Esophagus muscularis mucosa (tissue), 3 donors: ENCODE measurements around the gene ACSL6.

Source experiments
- POLR2A ChIP-seq: fragments of 450-650 bp; IDR thresholded peaks from one replicate; pipeline ENCODE4 v1.6.1; 2017; ENCODE audit warnings: antibody characterized with exemption, moderate library complexity, mild to moderate bottlenecking, low read depth
- TF ChIP-seq, protein P1 (sequence below), 3 experiments: fragments of 200-600 bp in 2 of 3; fragments of 450-650 bp in 1 of 3; sonication (generic) in 2 of 3; IDR thresholded peaks; one replicate each; pipeline ENCODE4 v1.5.1; 2017 to 2019; ENCODE audit warnings: antibody characterized with exemption in 3 of 3, mild to moderate bottlenecking in 2 of 3, moderate library complexity in 1 of 3

- TF ChIP-seq, protein P1, sequence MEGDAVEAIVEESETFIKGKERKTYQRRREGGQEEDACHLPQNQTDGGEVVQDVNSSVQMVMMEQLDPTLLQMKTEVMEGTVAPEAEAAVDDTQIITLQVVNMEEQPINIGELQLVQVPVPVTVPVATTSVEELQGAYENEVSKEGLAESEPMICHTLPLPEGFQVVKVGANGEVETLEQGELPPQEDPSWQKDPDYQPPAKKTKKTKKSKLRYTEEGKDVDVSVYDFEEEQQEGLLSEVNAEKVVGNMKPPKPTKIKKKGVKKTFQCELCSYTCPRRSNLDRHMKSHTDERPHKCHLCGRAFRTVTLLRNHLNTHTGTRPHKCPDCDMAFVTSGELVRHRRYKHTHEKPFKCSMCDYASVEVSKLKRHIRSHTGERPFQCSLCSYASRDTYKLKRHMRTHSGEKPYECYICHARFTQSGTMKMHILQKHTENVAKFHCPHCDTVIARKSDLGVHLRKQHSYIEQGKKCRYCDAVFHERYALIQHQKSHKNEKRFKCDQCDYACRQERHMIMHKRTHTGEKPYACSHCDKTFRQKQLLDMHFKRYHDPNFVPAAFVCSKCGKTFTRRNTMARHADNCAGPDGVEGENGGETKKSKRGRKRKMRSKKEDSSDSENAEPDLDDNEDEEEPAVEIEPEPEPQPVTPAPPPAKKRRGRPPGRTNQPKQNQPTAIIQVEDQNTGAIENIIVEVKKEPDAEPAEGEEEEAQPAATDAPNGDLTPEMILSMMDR (IDR thresholded peaks at IDR 0.05): no peak
- TF ChIP-seq POLR2A: no peak
These were observed 46.2 kb upstream of the ACSL6 start for GRCh38 chr5:132057498-132058255.
